Nucleus accumbens (tissue), 56 donors: ENCODE results near the gene SND1.

Experiments used
- DNase-seq, 56 donors: peaks; one replicate each; lab custom pipeline; 2025; lab: John Stamatoyannopoulos, UW

Gene SND1

GRCh38 chr7:127718340-127718679 is 66.3 kb downstream of the SND1 start:
- peak in 14 of 56 donors; percentile 2 to 34 (median 13) for DNase-seq

- no peak for DNase-seq
Observed at GRCh38 chr7:127726476-127726875, 74.5 kb downstream of the SND1 start.

GRCh38 chr7:127730658-127731276 is 78.8 kb downstream of the SND1 start:
- DNase-seq, result no peak

- DNase-seq, result no peak
Observed at GRCh38 chr7:127731431-127732080, 79.6 kb downstream of the SND1 start.

GRCh38 chr7:127732306-127732705 is 80.3 kb downstream of the SND1 start:
- no peak for DNase-seq

GRCh38 chr7:127733986-127734385 is 82.0 kb downstream of the SND1 start:
- DNase-seq, result no peak

- no peak for DNase-seq
Observed at GRCh38 chr7:127736511-127736910, 84.5 kb downstream of the SND1 start.

- no peak for DNase-seq
Observed at GRCh38 chr7:127738859-127739258, 86.9 kb downstream of the SND1 start.

- DNase-seq, result no peak
Observed at GRCh38 chr7:127741764-127742375, 89.9 kb downstream of the SND1 start.

- DNase-seq, result no peak
Observed at GRCh38 chr7:127745445-127745844, 93.5 kb downstream of the SND1 start.

- no peak for DNase-seq
Observed at GRCh38 chr7:127751062-127751461, 99.1 kb downstream of the SND1 start.

GRCh38 chr7:127751490-127752448 is 99.8 kb downstream of the SND1 start:
- no peak for DNase-seq

- no peak for DNase-seq
Observed at GRCh38 chr7:127752829-127753228, 100.8 kb downstream of the SND1 start.

- DNase-seq, result no peak
Observed at GRCh38 chr7:127754457-127754856, 102.5 kb downstream of the SND1 start.

GRCh38 chr7:127755521-127755920 is 103.5 kb downstream of the SND1 start:
- DNase-seq, result peak in 9 of 56 donors; percentile 2 to 27 (median 7)

- DNase-seq, result no peak
Observed at GRCh38 chr7:127755965-127756364, 104.0 kb downstream of the SND1 start.

- no peak for DNase-seq
Observed at GRCh38 chr7:127758105-127758504, 106.1 kb downstream of the SND1 start.

GRCh38 chr7:127758845-127759244 is 106.9 kb downstream of the SND1 start:
- DNase-seq, result no peak

GRCh38 chr7:127759945-127760421 is 108.0 kb downstream of the SND1 start:
- DNase-seq, result no peak

GRCh38 chr7:127760436-127761031 is 108.5 kb downstream of the SND1 start:
- DNase-seq, result no peak
